ENCODE data around the gene TLE5. TPM values are rescaled to one million over a fixed set of nuclear protein-coding genes. Genes with fewer than 3 reads are reported as not detected.
"Not testable (repeated sequence)": the region's sequence is repeated elsewhere in the genome, so short reads cannot be mapped to it uniquely, and the experiment has no call there.

Gene TLE5
- total and polyA plus RNA-seq, 10 of the 15 experiments (the other 5 are each of a cell fraction or from before 2014, with no cell fraction given), result 2.5 to 373 (median 154) TPM

DNA sequence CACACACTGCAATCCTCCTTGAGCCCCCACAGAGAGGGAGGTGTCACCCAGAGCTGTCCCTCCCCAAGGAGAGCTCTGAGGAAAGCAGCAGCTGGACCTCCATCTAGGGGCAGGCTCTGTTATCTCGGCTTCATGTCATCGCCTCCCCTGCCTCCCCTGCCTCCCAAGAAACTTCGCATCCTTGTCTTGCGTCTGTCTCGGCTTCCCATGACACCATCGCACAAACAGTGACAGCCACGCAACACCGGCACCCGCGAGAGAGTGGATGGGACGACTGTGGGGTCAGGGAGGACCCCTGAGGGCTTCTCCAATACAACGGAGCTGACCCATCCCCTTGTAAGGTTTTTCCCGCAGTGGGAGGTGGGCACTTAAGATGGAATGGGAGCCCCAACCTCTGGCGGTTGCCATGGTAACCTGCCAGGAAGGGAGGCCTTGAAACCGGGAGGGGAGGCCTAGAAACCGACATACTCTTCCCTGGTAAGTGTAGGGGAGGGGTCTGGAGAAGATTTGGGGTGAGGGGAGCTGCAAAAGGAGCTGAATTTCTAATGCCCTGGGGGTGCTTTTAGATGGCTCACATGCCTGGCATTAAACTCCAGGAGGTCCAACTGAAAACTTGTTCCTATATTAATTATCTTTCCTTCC lies 49.6 kb downstream of the TLE5 start:
- TF ChIP-seq, protein P1, sequence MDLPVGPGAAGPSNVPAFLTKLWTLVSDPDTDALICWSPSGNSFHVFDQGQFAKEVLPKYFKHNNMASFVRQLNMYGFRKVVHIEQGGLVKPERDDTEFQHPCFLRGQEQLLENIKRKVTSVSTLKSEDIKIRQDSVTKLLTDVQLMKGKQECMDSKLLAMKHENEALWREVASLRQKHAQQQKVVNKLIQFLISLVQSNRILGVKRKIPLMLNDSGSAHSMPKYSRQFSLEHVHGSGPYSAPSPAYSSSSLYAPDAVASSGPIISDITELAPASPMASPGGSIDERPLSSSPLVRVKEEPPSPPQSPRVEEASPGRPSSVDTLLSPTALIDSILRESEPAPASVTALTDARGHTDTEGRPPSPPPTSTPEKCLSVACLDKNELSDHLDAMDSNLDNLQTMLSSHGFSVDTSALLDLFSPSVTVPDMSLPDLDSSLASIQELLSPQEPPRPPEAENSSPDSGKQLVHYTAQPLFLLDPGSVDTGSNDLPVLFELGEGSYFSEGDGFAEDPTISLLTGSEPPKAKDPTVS (IDR thresholded peaks at IDR 0.05; ENCODE audit: low read depth, low read length), result no peak
- TF ChIP-seq NRF1 (conservative IDR thresholded peaks at IDR 0.05; ENCODE audit: low read depth, low read length), result no peak
- TF ChIP-seq PKNOX1 (IDR thresholded peaks at IDR 0.05), result no peak
- BruUV-seq (replicated peaks), result no TSS peak
- ChIA-PET CTCF (interaction anchor here (0.6 to 1.8 kb wide), 2 partner anchors 63 to 70 kb away, joined by 3 to 5 read pairs; no protein-coding TSS in a partner anchor), POLR2A (no interaction called here), RAD21 (ENCODE audit: unreplicated experiment) (no interaction called here), SMC1A (ENCODE audit: uncharacterized antibody, unreplicated experiment) (no interaction called here)
- no peaks in the 10 kb centered on the region; a peak in 1 of 4 replicates for H3K27me3 ChIP-seq (replicated peaks in 1 of 2; ENCODE audit: control insufficient read depth in 2 of 2, insufficient read depth in 2 of 2, low read length in 1 of 2)
- no peaks in the 10 kb centered on the region for H4K20me1 ChIP-seq (ENCODE audit: control insufficient read depth, insufficient read depth)
- intact Hi-C loops (cut with micrococcal nuclease; ENCODE audit: unreplicated experiment), result no loop called here
- no peaks in the 10 kb centered on the region; the same call in 1 of the 2 replicates for H3K4me1 ChIP-seq (ENCODE audit: control insufficient read depth, insufficient read depth, low read length)
- no peak for DNase-seq (ENCODE audit: low read depth, low spot score)
- no peak overlapping the region for H2AFZ ChIP-seq (ENCODE audit: control insufficient read depth, low read depth, low read length)
- in situ Hi-C loops (cut with MboI), result no loop called here
- no peak overlapping the region for H3K9ac ChIP-seq (ENCODE audit: control insufficient read depth, insufficient read depth, low read length)
- no peak overlapping the region for H3K27ac ChIP-seq (ENCODE audit: control insufficient read depth, insufficient read depth)
- no peak overlapping the region for H3K4me2 ChIP-seq (ENCODE audit: control insufficient read depth, insufficient read depth)
- H3K36me3 ChIP-seq (ENCODE audit: control insufficient read depth in 2 of 2, insufficient read depth in 2 of 2, low read length in 1 of 2), result no peaks in the 10 kb centered on the region
- 43% methylated on average over 16 of the region's 16 CpGs for WGBS (ENCODE audit: insufficient coverage, insufficient replicate concordance, low lambda C conversion rate, missing lambda C conversion rate)
- H3K4me3 ChIP-seq, result no peak overlapping the region
- ATAC-seq, result no peak
- H3K79me2 ChIP-seq (ENCODE audit: control insufficient read depth, insufficient read depth, low read length), result no peaks in the 10 kb centered on the region
- FAIRE-seq, result no peak
- no peaks in the 10 kb centered on the region for H3K9me3 ChIP-seq (replicated peaks; ENCODE audit: control insufficient read depth, insufficient read depth, low read length)

DNA sequence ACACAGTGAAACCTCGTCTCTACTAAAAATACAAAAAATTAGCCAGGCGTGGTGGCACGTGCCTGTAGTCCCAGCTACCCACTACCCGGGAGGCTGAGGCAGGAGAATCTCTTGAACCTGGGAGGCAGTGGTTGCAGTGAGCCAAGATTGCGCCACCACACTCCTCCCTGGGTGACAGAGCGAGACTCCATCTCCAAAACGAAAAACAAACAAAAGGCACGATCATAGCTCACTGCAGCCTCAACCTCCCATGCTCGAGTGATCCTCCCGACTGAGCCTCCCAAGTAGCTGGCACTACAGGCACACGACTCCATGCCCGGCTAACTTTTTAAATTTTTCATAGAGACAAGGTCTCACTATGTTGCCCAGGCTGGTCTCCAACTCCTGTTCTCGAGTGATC lies 50.2 kb downstream of the TLE5 start:
- intact Hi-C loops (cut with micrococcal nuclease; ENCODE audit: unreplicated experiment); in situ Hi-C loops (cut with MboI); DNase-seq (ENCODE audit: low read depth, low spot score); H4K20me1 ChIP-seq (ENCODE audit: control insufficient read depth, insufficient read depth); H3K4me3 ChIP-seq; H3K4me2 ChIP-seq (ENCODE audit: control insufficient read depth, insufficient read depth); H3K9me3 ChIP-seq (replicated peaks; ENCODE audit: control insufficient read depth, insufficient read depth, low read length); H3K4me1 ChIP-seq (ENCODE audit: control insufficient read depth, insufficient read depth, low read length); H2AFZ ChIP-seq (ENCODE audit: control insufficient read depth, low read depth, low read length); ATAC-seq; POLR2A ChIA-PET; H3K27me3 ChIP-seq (replicated peaks in 1 of 2; ENCODE audit: control insufficient read depth in 2 of 2, insufficient read depth in 2 of 2, low read length in 1 of 2); FAIRE-seq; H3K36me3 ChIP-seq (ENCODE audit: control insufficient read depth in 2 of 2, insufficient read depth in 2 of 2, low read length in 1 of 2); H3K9ac ChIP-seq (ENCODE audit: control insufficient read depth, insufficient read depth, low read length); RAD21 ChIA-PET (ENCODE audit: unreplicated experiment); BruUV-seq (replicated peaks); H3K27ac ChIP-seq (ENCODE audit: control insufficient read depth, insufficient read depth); H3K79me2 ChIP-seq (ENCODE audit: control insufficient read depth, insufficient read depth, low read length); SMC1A ChIA-PET (ENCODE audit: uncharacterized antibody, unreplicated experiment): not testable (repeated sequence)
- CTCF ChIA-PET, result interaction anchor here (1.8 kb wide), 1 partner anchor 63 kb away, joined by 5 read pairs; no protein-coding TSS in a partner anchor
- WGBS (ENCODE audit: insufficient coverage, insufficient replicate concordance, low lambda C conversion rate, missing lambda C conversion rate), result 13% methylated on average over 13 of the region's 13 CpGs

All from GM12878 (cell line).